Cardiac muscle cell (in vitro differentiated cells and primary cell): ENCODE data around the gene DESI1. TPM values are rescaled to one million over a fixed set of nuclear protein-coding genes. Genes with fewer than 3 reads are reported as not detected.

ENCODE experiments used
- DNase-seq, 2 donors: peaks; one replicate each; pipeline versions ENCODE4 v3.0.0 to v3.0.0-alpha.2; 2010 to 2017; ENCODE audit warnings: low read depth in 1 of 2, low spot score in 1 of 2
- H3K27ac ChIP-seq: fragments of 200-600 bp; sonication (generic); 2 replicates; pipeline ENCODE4 v1.5.1; 2016
- H3K27me3 ChIP-seq: fragments of 200-600 bp; sonication (generic); 2 replicates; pipeline ENCODE4 v1.6.0; 2016; ENCODE audit warnings: control low read depth
- H3K36me3 ChIP-seq: fragments of 200-600 bp; sonication (generic); 2 replicates; pipeline ENCODE4 v1.5.1; 2016; ENCODE audit warnings: control low read depth
- H3K4me1 ChIP-seq: fragments of 200-600 bp; sonication (generic); 2 replicates; pipeline ENCODE4 v1.8.1; 2017; ENCODE audit warnings: low read depth, mild to moderate bottlenecking, mixed run types
- H3K4me3 ChIP-seq: fragments of 200-600 bp; sonication (generic); 2 replicates; pipeline ENCODE4 v1.5.1; 2016; ENCODE audit warnings: mild to moderate bottlenecking
- H3K9me3 ChIP-seq: fragments of 200-600 bp; sonication (generic); 2 replicates; pipeline ENCODE4 v1.5.1; 2017; ENCODE audit warnings: low read depth, mild to moderate bottlenecking, control low read depth
- CTCF ChIP-seq: IDR thresholded peaks from 2 replicates; pipeline ENCODE4 v1.5.1; 2012; ENCODE audit warnings: low read depth, mild to moderate bottlenecking, low read length
- polyA plus RNA-seq: library from polyadenylated mRNA; unstranded; fragments of >200 nt; fragmentation: Nextera tagmentation; extraction: Ambion mirVana; gene quantifications from 2 replicates; pipeline ENCODE4 v1.2.1, GENCODE V29; 2016
- total RNA-seq: library from RNA; depleted of rRNA; stranded (reverse); fragments of >200 nt; gene quantifications from 2 replicates; pipeline ENCODE4 v1.2.3, GENCODE V29; 2016

The DESI1 gene
- total and polyA plus RNA-seq, 2 experiments from 2014 or later: 27.3 to 34.2 TPM

DNA sequence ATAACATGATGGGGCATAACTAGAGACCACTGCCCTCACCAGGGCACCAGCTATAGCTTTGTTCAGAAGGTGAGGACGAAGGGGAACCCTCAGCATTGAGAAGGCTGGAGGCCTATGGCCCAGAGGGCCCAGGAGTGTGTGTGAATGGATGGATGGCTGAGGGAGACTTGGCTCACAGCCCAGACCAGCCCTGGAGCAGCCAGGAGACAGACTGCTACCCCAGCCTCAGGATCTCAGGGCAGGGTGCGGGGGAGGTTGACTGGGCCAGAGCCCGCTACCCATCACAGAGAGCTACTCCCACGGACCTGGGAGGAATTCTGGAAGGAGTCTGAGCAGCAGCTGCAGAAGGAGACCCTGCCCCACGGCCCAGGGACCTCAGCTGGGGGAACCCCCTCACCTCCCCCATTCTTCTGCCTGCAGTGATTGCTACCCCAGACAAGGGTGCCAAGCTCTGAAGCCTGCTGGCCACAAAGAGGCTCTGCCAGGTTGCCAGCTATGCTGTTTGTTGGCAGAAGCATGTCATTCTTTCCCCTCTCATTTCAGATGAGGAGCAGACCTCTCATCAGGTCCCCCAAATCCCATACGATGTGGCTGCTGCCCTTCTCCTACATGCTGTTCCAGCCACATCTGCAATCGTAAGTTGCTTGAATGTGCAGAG, 65.4 kb downstream of the DESI1 start:
- TF ChIP-seq CTCF: no peak
- no peaks in the 10 kb centered on the region for H3K27me3 ChIP-seq
- peak; percentile 35 to 67 for DNase-seq
- H3K27ac ChIP-seq: peak overlapping the region; percentile 2
- no peak overlapping the region for H3K4me3 ChIP-seq
- H3K9me3 ChIP-seq: no peaks in the 10 kb centered on the region
- H3K36me3 ChIP-seq: no peaks in the 10 kb centered on the region
- peaks cover 18% of the 10 kb centered on the region for H3K4me1 ChIP-seq

DNA sequence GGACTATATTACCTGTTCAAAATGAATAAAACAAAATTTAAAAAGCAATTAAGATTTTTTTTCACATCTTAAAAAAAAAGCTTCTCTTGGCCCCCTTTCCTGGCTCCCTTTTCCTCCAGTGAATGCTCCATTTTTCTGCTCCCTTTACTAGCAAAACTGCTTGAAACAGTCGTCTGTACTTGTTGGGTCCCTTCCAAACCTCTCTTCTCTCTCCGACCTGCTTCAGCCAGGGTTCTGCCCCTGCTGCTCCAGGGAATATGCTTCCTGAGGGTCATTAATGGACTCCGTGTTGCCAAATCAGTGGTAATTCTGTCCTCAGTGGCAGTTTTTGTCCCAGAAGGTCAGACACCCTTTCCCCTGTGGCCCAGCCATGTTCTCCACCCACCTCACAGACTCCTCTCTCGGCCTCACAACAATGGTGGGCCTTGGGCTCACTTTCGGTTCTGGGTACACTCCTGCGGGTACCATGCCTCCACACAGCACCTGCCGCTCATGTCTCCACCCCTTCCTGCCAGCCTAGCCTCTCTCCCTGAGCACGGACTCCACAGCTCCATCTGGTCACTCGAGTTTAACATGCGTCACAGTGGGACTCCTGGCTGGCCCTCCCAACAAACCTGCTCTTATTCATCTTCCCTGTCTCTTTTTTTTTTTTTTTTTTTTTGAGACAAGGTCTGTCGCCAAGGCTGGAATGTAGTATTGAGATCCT, 68.8 kb downstream of the DESI1 start:
- no peak for TF ChIP-seq CTCF

GRCh38 chr22:41550952-41551491, 69.8 kb downstream of the DESI1 start:
- no peaks in the 10 kb centered on the region for H3K36me3 ChIP-seq
- no peaks in the 10 kb centered on the region for H3K9me3 ChIP-seq
- no peak for DNase-seq
- no peaks in the 10 kb centered on the region for H3K27me3 ChIP-seq
- H3K27ac ChIP-seq: no peak overlapping the region
- no peak for TF ChIP-seq CTCF
- no peak overlapping the region for H3K4me3 ChIP-seq
- H3K4me1 ChIP-seq: no peaks in the 10 kb centered on the region

More for the DNA sequence above, 68.8 kb downstream of the DESI1 start:
- no peaks in the 10 kb centered on the region for H3K9me3 ChIP-seq
- no peaks in the 10 kb centered on the region for H3K36me3 ChIP-seq
- no peak overlapping the region for H3K4me3 ChIP-seq
- no peaks in the 10 kb centered on the region for H3K4me1 ChIP-seq
- DNase-seq: no peak
- H3K27ac ChIP-seq: no peak overlapping the region
- no peaks in the 10 kb centered on the region for H3K27me3 ChIP-seq

GRCh38 chr22:41548830-41549211, 72.0 kb downstream of the DESI1 start:
- Histone ChIP-seq H3K27ac (no peak overlapping the region), H3K4me1 (peaks cover 4% of the 10 kb centered on the region), H3K4me3 (no peak overlapping the region), H3K36me3 (no peaks in the 10 kb centered on the region), H3K9me3 (no peaks in the 10 kb centered on the region), H3K27me3 (no peaks in the 10 kb centered on the region)
- TF ChIP-seq CTCF: no peak
- DNase-seq: no peak

Other genes starting within 250 kb of the DESI1 start
- 8.5 and 21.1 TPM in 2 replicates for gene TEF, start 239.1 kb downstream of the DESI1 start, total RNA-seq
- gene TEF, start 239.1 kb downstream of the DESI1 start, polyA plus RNA-seq: 4.0 and 20.4 TPM in 2 replicates
- 32.0 and 42.4 TPM in 2 replicates for gene TOB2, start 174.2 kb downstream of the DESI1 start, total RNA-seq
- gene TOB2, start 174.2 kb downstream of the DESI1 start, polyA plus RNA-seq: 35.5 and 52.9 TPM in 2 replicates
- gene PHF5A, start 152.4 kb downstream of the DESI1 start, total RNA-seq: 32.2 and 42.2 TPM in 2 replicates
- gene PHF5A, start 152.4 kb downstream of the DESI1 start, polyA plus RNA-seq: 25.9 and 26.9 TPM in 2 replicates
- 183 and 223 TPM in 2 replicates for gene ACO2, start 151.9 kb downstream of the DESI1 start, total RNA-seq
- 247 and 328 TPM in 2 replicates for gene ACO2, start 151.9 kb downstream of the DESI1 start, polyA plus RNA-seq
- gene POLR3H, start 76.6 kb downstream of the DESI1 start, total RNA-seq: 11.4 and 12.5 TPM in 2 replicates
- 24.7 and 30.9 TPM in 2 replicates for gene POLR3H, start 76.6 kb downstream of the DESI1 start, polyA plus RNA-seq
- gene CSDC2, start 60.0 kb downstream of the DESI1 start, total RNA-seq: 4.2 and 4.3 TPM in 2 replicates
- 5.0 and 5.1 TPM in 2 replicates for gene CSDC2, start 60.0 kb downstream of the DESI1 start, polyA plus RNA-seq
- gene PMM1, start 31.2 kb downstream of the DESI1 start, total RNA-seq: 22.5 and 34.0 TPM in 2 replicates
- 53.7 and 63.6 TPM in 2 replicates for gene PMM1, start 31.2 kb downstream of the DESI1 start, polyA plus RNA-seq
- 250 and 283 TPM in 2 replicates for gene XRCC6, start 252 bp upstream of the DESI1 start, total RNA-seq
- gene XRCC6, start 252 bp upstream of the DESI1 start, polyA plus RNA-seq: 423 and 442 TPM in 2 replicates
- gene SNU13, start 67.8 kb upstream of the DESI1 start, total RNA-seq: 112 and 149 TPM in 2 replicates
- 246 and 273 TPM in 2 replicates for gene SNU13, start 67.8 kb upstream of the DESI1 start, polyA plus RNA-seq
- 1.1 and 17.8 TPM in 2 replicates for gene MEI1, start 78.5 kb upstream of the DESI1 start, total RNA-seq
- 3.3 and 5.6 TPM in 2 replicates for gene MEI1, start 78.5 kb upstream of the DESI1 start, polyA plus RNA-seq
- 14.8 and 19.3 TPM in 2 replicates for gene CCDC134, start 179.6 kb upstream of the DESI1 start, total RNA-seq
- gene CCDC134, start 179.6 kb upstream of the DESI1 start, polyA plus RNA-seq: 10.3 and 11.5 TPM in 2 replicates
- 259 and 273 TPM in 2 replicates for gene SREBF2, start 212.1 kb upstream of the DESI1 start, total RNA-seq
- gene SREBF2, start 212.1 kb upstream of the DESI1 start, polyA plus RNA-seq: 225 and 238 TPM in 2 replicates